A549 (cell line): ENCODE results near the gene GRID1.

ENCODE experiments used
- ATOH8 ChIP-seq: fragments of 250-450 bp; sonication (Bioruptor Pico); IDR thresholded peaks from 2 replicates; pipeline ENCODE4 v1.5.0; 2020; ENCODE audit warnings: low read depth, mild to moderate bottlenecking, moderate library complexity
- EP300 ChIP-seq, 2 experiments: fragments of >200 bp; sonication (Bioruptor Twin); formaldehyde crosslinking; IDR thresholded peaks; 2 replicates in 1 of 2; 3 replicates in 1 of 2; pipeline ENCODE4 v1.6.1; 2016 to 2017
- GATA3 ChIP-seq: IDR thresholded peaks from 2 replicates; pipeline ENCODE4 v1.6.1; 2012; ENCODE audit warnings: borderline replicate concordance
- MYC ChIP-seq: IDR thresholded peaks from 2 replicates; pipeline ENCODE4 v1.6.1; 2012; ENCODE audit warnings: mild to moderate bottlenecking, inconsistent platforms, low read length, improper control_type of control experiment, borderline replicate concordance
- POLR2A ChIP-seq: IDR thresholded peaks from 2 replicates; pipeline ENCODE4 v1.6.1; 2012; ENCODE audit warnings: mild to moderate bottlenecking, low read length
- POLR2AphosphoS2 ChIP-seq: conservative IDR thresholded peaks from 2 replicates; pipeline ENCODE4 v1.6.1; 2012; ENCODE audit warnings: low read length, improper control_type of control experiment, inconsistent platforms
- REST ChIP-seq: fragments of 200-600 bp; sonication (generic); IDR thresholded peaks from 2 replicates; pipeline ENCODE4 v1.6.1; 2016; ENCODE audit warnings: antibody characterized with exemption, mild to moderate bottlenecking, moderate library complexity
- RFX5 ChIP-seq: fragments of 450-650 bp; IDR thresholded peaks from 2 replicates; pipeline ENCODE4 v1.7.1; 2014; ENCODE audit warnings: antibody characterized with exemption, mild to moderate bottlenecking, moderate library complexity
- SMC3 ChIP-seq: fragments of >200 bp; sonication (Bioruptor Twin); formaldehyde crosslinking; IDR thresholded peaks from 3 replicates; pipeline ENCODE4 v1.6.1; 2018; ENCODE audit warnings: inconsistent platforms
- TP53 ChIP-seq: fragments of 250-450 bp; sonication (Bioruptor Pico); IDR thresholded peaks from 2 replicates; pipeline ENCODE4 v1.5.0; 2021; ENCODE audit warnings: mild to moderate bottlenecking, moderate library complexity
- TF ChIP-seq, protein P1 (sequence below): fragments of >200 bp; sonication (Bioruptor Twin); formaldehyde crosslinking; IDR thresholded peaks from 3 replicates; pipeline ENCODE4 v1.5.1; 2016
- TF ChIP-seq, protein P2 (sequence below): fragments of 250-450 bp; sonication (Bioruptor Pico); IDR thresholded peaks from 2 replicates; pipeline ENCODE4 v1.5.0; 2021; ENCODE audit warnings: mild to moderate bottlenecking, moderate library complexity, borderline replicate concordance
- TF ChIP-seq, protein P3 (sequence below): fragments of 450-650 bp; IDR thresholded peaks from 2 replicates; pipeline ENCODE4 v1.6.1; 2014; ENCODE audit warnings: antibody characterized with exemption

DNA sequence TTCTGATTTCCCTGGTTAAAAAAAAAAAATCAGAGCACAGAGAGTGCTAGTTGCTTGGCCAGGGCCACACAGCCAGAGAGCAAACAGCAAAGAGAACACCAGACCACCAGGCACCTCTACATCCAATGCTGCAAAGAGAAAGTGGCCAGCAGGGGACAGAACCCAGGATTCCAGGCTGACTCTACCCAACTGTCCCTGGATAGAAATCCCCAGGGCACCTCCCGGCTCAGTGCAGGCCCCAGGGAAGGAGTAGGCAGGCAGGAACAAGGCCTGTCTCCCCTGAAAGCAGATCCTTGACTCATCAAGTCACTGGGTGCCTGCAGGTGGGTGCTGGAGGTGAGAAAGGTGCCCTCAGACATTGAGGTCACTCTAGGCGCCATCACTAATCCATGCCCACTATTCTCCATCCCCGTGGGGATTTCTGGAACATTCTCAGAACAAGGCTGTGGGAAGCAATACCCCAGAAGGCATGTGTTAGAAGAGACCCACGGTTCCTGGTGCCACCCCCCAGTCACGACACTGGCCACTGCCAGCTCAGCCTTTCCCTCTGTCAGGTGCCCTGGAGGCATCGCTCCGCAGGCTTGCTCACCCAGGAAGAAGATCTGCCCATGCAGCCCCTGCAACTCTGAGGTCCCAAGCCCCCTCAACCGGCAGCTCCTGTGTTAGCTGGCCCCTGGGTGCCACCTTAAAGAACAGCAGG, 154.8 kb downstream of the GRID1 start:
- TF ChIP-seq RFX5, result no peak
- TF ChIP-seq, protein P1, sequence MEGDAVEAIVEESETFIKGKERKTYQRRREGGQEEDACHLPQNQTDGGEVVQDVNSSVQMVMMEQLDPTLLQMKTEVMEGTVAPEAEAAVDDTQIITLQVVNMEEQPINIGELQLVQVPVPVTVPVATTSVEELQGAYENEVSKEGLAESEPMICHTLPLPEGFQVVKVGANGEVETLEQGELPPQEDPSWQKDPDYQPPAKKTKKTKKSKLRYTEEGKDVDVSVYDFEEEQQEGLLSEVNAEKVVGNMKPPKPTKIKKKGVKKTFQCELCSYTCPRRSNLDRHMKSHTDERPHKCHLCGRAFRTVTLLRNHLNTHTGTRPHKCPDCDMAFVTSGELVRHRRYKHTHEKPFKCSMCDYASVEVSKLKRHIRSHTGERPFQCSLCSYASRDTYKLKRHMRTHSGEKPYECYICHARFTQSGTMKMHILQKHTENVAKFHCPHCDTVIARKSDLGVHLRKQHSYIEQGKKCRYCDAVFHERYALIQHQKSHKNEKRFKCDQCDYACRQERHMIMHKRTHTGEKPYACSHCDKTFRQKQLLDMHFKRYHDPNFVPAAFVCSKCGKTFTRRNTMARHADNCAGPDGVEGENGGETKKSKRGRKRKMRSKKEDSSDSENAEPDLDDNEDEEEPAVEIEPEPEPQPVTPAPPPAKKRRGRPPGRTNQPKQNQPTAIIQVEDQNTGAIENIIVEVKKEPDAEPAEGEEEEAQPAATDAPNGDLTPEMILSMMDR, result no peak
- no peak for TF ChIP-seq ATOH8 (CRISPR knock-in tag)
- no peak for TF ChIP-seq MYC
- TF ChIP-seq, protein P2, sequence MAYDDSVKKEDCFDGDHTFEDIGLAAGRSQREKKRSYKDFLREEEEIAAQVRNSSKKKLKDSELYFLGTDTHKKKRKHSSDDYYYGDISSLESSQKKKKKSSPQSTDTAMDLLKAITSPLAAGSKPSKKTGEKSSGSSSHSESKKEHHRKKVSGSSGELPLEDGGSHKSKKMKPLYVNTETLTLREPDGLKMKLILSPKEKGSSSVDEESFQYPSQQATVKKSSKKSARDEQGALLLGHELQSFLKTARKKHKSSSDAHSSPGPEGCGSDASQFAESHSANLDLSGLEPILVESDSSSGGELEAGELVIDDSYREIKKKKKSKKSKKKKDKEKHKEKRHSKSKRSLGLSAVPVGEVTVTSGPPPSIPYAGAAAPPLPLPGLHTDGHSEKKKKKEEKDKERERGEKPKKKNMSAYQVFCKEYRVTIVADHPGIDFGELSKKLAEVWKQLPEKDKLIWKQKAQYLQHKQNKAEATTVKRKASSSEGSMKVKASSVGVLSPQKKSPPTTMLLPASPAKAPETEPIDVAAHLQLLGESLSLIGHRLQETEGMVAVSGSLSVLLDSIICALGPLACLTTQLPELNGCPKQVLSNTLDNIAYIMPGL (CRISPR knock-in tag), result no peak
- no peak for TF ChIP-seq SMC3
- TF ChIP-seq POLR2A, result no peak
- TF ChIP-seq, protein P3, sequence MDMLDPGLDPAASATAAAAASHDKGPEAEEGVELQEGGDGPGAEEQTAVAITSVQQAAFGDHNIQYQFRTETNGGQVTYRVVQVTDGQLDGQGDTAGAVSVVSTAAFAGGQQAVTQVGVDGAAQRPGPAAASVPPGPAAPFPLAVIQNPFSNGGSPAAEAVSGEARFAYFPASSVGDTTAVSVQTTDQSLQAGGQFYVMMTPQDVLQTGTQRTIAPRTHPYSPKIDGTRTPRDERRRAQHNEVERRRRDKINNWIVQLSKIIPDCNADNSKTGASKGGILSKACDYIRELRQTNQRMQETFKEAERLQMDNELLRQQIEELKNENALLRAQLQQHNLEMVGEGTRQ, result no peak
- no peak for TF ChIP-seq TP53 (CRISPR knock-in tag)
- TF ChIP-seq EP300 (IDR thresholded peaks at IDR 0.05), result no peak
- TF ChIP-seq GATA3, result no peak
- no peak for TF ChIP-seq POLR2AphosphoS2
- TF ChIP-seq REST, result no peak
